Skeletal muscle satellite cell (primary cell): ENCODE data around the gene PLEKHB2.
"Not testable (repeated sequence)": the region's sequence is repeated elsewhere in the genome, so short reads cannot be mapped to it uniquely, and the experiment has no call there.

Source experiments
- H3K27me3 ChIP-seq: 2 replicates; pipeline ENCODE4 v1.7.0; 2013; ENCODE audit warnings: low read length; ENCODE audit not compliant: control insufficient read depth, insufficient read depth
- H3K36me3 ChIP-seq: 2 replicates; pipeline ENCODE4 v1.7.0; 2013; ENCODE audit warnings: mild to moderate bottlenecking, control low read depth, low read length; ENCODE audit not compliant: insufficient read depth
- H3K4me1 ChIP-seq: 2 replicates; pipeline ENCODE4 v1.7.0; 2013; ENCODE audit warnings: low read length; ENCODE audit not compliant: control insufficient read depth, insufficient read depth
- H3K4me2 ChIP-seq: 2 replicates; pipeline ENCODE4 v1.7.0; 2013; ENCODE audit warnings: mild to moderate bottlenecking, low read length
- H3K4me3 ChIP-seq: 2 replicates; pipeline ENCODE4 v1.7.0; 2013; ENCODE audit warnings: low read length
- H3K9ac ChIP-seq: 2 replicates; pipeline ENCODE4 v1.7.0; 2013; ENCODE audit warnings: mild to moderate bottlenecking, low read depth, low read length, moderate library complexity
- H3K9me3 ChIP-seq: replicated peaks from 2 replicates; pipeline ENCODE4 v1.7.0; 2013; ENCODE audit warnings: mild to moderate bottlenecking, control low read depth, low read length

The PLEKHB2 gene

GRCh38 chr2:131151398-131151797 is 46.3 kb downstream of the PLEKHB2 start:
- Histone ChIP-seq H3K4me1 (no peaks in the 10 kb centered on the region), H3K9ac (no peak overlapping the region), H3K9me3 (no peaks in the 10 kb centered on the region), H3K27me3 (no peaks in the 10 kb centered on the region), H3K4me2 (no peak overlapping the region), H3K36me3 (peaks cover 35% of the 10 kb centered on the region), H3K4me3 (no peak overlapping the region)

GRCh38 chr2:131152074-131152473 is 46.9 kb downstream of the PLEKHB2 start:
- Histone ChIP-seq H3K4me3 (no peak overlapping the region), H3K27me3 (no peaks in the 10 kb centered on the region), H3K4me1 (no peaks in the 10 kb centered on the region)

GRCh38 chr2:131153529-131153928 is 48.4 kb downstream of the PLEKHB2 start:
- Histone ChIP-seq H3K9ac (no peak overlapping the region), H3K36me3 (peaks cover 18% of the 10 kb centered on the region), H3K4me3 (no peak overlapping the region), H3K9me3 (no peaks in the 10 kb centered on the region), H3K27me3 (no peaks in the 10 kb centered on the region), H3K4me1 (no peaks in the 10 kb centered on the region), H3K4me2 (no peak overlapping the region)

More at GRCh38 chr2:131152074-131152473, 46.9 kb downstream of the PLEKHB2 start:
- H3K9ac ChIP-seq = no peak overlapping the region
- no peaks in the 10 kb centered on the region for H3K9me3 ChIP-seq
- no peak overlapping the region for H3K4me2 ChIP-seq
- H3K36me3 ChIP-seq = peaks cover 28% of the 10 kb centered on the region

- Histone ChIP-seq H3K4me2 (no peak overlapping the region), H3K4me1 (no peaks in the 10 kb centered on the region), H3K9me3 (no peaks in the 10 kb centered on the region), H3K36me3 (peaks cover 12% of the 10 kb centered on the region), H3K4me3 (no peak overlapping the region), H3K27me3 (no peaks in the 10 kb centered on the region), H3K9ac (no peak overlapping the region)
Measured at GRCh38 chr2:131154071-131154531, 49.0 kb downstream of the PLEKHB2 start.

GRCh38 chr2:131154647-131155046 is 49.5 kb downstream of the PLEKHB2 start:
- Histone ChIP-seq H3K27me3 (no peaks in the 10 kb centered on the region), H3K9ac (no peak overlapping the region), H3K4me1 (no peaks in the 10 kb centered on the region), H3K9me3 (no peaks in the 10 kb centered on the region), H3K36me3 (peaks cover 7% of the 10 kb centered on the region), H3K4me3 (no peak overlapping the region), H3K4me2 (no peak overlapping the region)

- Histone ChIP-seq H3K9me3 (no peaks in the 10 kb centered on the region), H3K36me3 (peaks cover 4% of the 10 kb centered on the region), H3K27me3 (no peaks in the 10 kb centered on the region), H3K9ac (no peak overlapping the region), H3K4me3 (no peak overlapping the region), H3K4me1 (no peaks in the 10 kb centered on the region), H3K4me2 (no peak overlapping the region)
Measured at GRCh38 chr2:131155208-131155855, 50.2 kb downstream of the PLEKHB2 start.

GRCh38 chr2:131156452-131157149 is 51.5 kb downstream of the PLEKHB2 start:
- Histone ChIP-seq H3K4me2 (no peak overlapping the region), H3K9me3 (no peaks in the 10 kb centered on the region), H3K4me3 (no peak overlapping the region), H3K9ac (no peak overlapping the region), H3K36me3 (no peaks in the 10 kb centered on the region), H3K27me3 (no peaks in the 10 kb centered on the region), H3K4me1 (no peaks in the 10 kb centered on the region)

- not testable (repeated sequence) for H3K4me2 ChIP-seq, H3K36me3 ChIP-seq, H3K9ac ChIP-seq, H3K27me3 ChIP-seq, H3K4me3 ChIP-seq, H3K4me1 ChIP-seq, H3K9me3 ChIP-seq
Measured at GRCh38 chr2:131165562-131165961, 60.4 kb downstream of the PLEKHB2 start.

GRCh38 chr2:131168538-131168937 is 63.4 kb downstream of the PLEKHB2 start:
- Histone ChIP-seq H3K27me3 (no peaks in the 10 kb centered on the region), H3K4me2 (no peak overlapping the region), H3K9me3 (no peaks in the 10 kb centered on the region), H3K4me1 (no peaks in the 10 kb centered on the region), H3K9ac (no peak overlapping the region), H3K36me3 (no peaks in the 10 kb centered on the region), H3K4me3 (no peak overlapping the region)

GRCh38 chr2:131178050-131178449 is 72.9 kb downstream of the PLEKHB2 start:
- peaks cover 27% of the 10 kb centered on the region for H3K27me3 ChIP-seq
- not testable (repeated sequence) for H3K9me3 ChIP-seq, H3K4me3 ChIP-seq, H3K36me3 ChIP-seq, H3K4me2 ChIP-seq, H3K9ac ChIP-seq, H3K4me1 ChIP-seq

GRCh38 chr2:131178721-131179418 is 73.7 kb downstream of the PLEKHB2 start:
- not testable (repeated sequence) for H3K4me1 ChIP-seq, H3K9ac ChIP-seq, H3K4me3 ChIP-seq, H3K4me2 ChIP-seq, H3K9me3 ChIP-seq, H3K36me3 ChIP-seq
- H3K27me3 ChIP-seq = peaks cover 27% of the 10 kb centered on the region
